ENCODE measurements around the gene MAP3K8.
"Not testable (repeated sequence)": the region's sequence is repeated elsewhere in the genome, so short reads cannot be mapped to it uniquely, and the experiment has no call there.

The MAP3K8 gene

GRCh38 chr10:30447125-30447799 lies 13.3 kb downstream of the MAP3K8 start:
- DNase-seq (ENCODE audit: low read depth): no peak

GRCh38 chr10:30448092-30448491 lies 14.1 kb downstream of the MAP3K8 start:
- no peak for DNase-seq (ENCODE audit: low read depth)

- DNase-seq (ENCODE audit: low read depth): no peak
These were observed 20.0 kb downstream of the MAP3K8 start for GRCh38 chr10:30453764-30454527.

- DNase-seq (ENCODE audit: low read depth): no peak
These were observed 20.9 kb downstream of the MAP3K8 start for GRCh38 chr10:30454744-30455510.

DNA sequence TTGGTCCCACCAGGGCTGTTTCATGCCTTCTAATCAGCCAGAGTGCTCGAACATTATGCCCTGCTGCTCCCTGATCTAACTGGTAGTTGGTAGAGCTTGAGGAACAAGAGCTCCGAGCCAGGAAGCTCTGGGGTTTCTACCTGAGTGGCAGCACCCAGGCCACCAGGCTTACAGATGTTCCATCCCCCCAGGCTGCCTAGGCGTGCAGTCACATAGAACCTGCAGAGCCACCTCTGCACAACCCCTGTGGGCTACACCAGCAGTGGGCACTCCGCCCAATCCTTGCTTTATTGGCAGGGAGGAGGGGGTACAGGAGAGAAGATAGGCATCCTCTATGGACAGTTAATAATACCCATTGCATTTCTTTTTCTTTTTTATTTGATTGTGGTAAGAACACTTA lies 21.8 kb downstream of the MAP3K8 start:
- DNase-seq (ENCODE audit: low read depth): no peak

- no peak for DNase-seq (ENCODE audit: low read depth)
These were observed 22.3 kb downstream of the MAP3K8 start for GRCh38 chr10:30456266-30456665.

GRCh38 chr10:30459283-30459682 lies 25.3 kb downstream of the MAP3K8 start:
- no peak for DNase-seq (ENCODE audit: low read depth)

GRCh38 chr10:30460121-30460520 lies 26.1 kb downstream of the MAP3K8 start:
- no peak for DNase-seq (ENCODE audit: low read depth)

DNA sequence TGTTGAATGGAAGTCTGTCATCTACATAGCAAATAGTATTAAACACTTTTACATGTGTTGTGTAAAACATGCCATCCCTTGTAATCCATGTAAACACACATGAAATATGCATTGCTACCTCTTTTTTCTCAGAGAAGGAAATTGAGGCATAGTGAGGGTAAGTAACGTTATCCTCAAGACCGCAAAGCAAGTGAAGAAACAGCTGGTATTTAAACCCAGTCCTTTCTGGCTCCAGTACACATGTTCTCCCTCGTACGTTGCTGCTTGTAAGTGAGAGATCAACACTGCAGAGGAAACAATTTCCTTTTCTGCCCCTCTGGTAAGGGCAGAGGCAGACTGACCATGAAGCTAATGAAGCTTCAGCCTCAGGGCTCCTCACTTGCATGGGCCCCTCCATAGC lies 28.5 kb downstream of the MAP3K8 start:
- DNase-seq (ENCODE audit: low read depth): no peak

DNA sequence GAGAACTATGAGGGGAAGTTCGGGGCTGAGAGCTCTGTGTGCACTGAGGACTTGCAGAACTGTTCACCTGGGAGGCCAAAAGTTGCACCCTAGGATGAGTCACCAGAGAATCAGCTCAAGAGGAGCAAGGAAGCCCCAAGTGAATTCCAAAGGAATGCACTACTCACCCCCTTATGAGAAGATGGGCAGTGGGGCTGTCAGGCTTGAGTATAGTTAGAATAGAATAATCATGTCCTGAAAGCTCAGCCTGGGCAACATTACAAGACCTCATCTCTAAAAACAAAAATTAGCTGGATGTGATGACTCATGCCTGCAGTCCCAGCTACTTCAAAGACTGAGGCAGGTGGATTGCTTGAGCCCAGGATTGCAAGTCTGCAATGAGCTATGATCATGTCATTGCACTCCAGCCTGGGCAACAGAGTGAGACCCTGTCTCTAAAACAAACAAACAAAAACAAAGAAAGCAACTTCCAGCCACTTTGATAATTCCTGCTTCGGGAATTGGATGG lies 30.0 kb downstream of the MAP3K8 start:
- DNase-seq (ENCODE audit: low read depth): no peak

- DNase-seq (ENCODE audit: low read depth): no peak
These were observed 30.7 kb downstream of the MAP3K8 start for GRCh38 chr10:30464675-30465074.

DNA sequence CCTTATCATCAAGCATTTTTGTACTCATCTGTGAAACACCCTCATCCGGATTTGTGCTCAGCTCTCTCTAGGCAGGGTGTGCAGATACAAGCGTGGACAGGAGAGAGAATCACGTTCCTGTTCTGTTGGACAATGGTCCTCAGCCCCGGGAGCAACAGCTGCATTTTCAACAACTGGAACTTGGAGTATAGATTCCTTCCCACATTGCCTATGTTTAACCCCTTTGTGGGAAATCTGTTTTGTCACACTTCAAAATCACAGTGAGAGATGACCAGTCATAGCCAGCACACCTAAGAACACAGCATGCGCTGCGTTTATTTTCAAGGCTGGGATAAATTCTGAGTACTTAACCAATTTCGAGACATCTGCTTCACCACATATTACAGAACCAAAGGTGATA lies 32.5 kb downstream of the MAP3K8 start:
- no peak for DNase-seq (ENCODE audit: low read depth)

DNA sequence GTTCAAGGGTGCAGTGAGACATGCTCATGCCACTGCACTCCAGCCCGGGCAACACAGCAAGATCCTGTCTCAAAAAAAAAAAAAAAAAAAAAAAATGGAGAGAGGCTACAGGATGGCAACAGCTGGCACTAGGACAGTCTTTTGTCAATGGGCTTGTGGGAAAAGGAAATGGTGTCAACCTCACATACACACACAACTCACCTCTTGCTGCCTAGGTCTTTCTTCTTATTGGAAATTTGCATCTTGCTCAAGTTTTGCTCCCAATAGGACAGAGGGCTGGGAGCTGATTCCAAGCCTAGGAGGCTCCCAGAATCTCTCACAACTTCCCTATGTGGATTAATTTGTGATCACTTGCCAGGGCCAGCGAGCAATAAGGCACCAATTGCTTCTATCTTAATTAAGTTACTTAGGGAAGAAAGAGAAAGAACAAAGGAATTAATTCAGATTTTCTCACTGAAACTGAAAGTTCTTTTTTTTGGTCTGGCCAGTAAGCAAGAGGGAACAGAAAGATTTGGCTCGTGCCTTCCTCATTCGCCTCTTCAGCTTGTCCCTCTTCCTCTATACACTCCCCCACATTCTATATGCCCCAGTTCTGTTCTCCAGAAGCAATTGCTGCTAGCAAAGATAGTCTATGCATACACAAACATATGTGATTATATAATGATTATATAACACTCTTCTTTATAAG lies 33.8 kb downstream of the MAP3K8 start:
- DNase-seq (ENCODE audit: low read depth): no peak

GRCh38 chr10:30472414-30473155 lies 38.6 kb downstream of the MAP3K8 start:
- DNase-seq (ENCODE audit: low read depth): no peak

DNA sequence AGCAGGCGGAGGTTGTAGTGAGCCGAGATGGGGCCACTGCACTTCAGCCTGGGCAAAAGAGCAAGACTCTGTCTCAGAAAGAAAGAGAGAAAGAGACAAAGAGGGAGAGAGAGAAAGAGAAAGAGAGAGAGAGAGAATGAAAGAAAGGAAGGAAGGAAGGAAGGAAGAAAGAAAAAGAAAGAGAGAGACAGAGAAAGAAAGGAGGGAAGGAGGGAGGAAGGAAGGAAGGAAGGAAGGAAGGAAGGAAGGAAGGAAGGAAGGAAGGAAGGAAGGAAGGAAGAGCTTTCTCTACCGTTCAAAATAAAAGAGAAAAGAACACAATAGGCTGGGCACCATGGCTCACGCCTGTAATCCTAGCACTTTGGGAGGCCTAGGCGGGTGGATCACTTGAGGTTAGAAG lies 41.5 kb downstream of the MAP3K8 start:
- not testable (repeated sequence) for DNase-seq (ENCODE audit: low read depth)

GRCh38 chr10:30476511-30477155 lies 42.6 kb downstream of the MAP3K8 start:
- DNase-seq (ENCODE audit: low read depth): no peak

GRCh38 chr10:30479513-30479912 lies 45.5 kb downstream of the MAP3K8 start:
- DNase-seq (ENCODE audit: low read depth): not testable (repeated sequence)

DNA sequence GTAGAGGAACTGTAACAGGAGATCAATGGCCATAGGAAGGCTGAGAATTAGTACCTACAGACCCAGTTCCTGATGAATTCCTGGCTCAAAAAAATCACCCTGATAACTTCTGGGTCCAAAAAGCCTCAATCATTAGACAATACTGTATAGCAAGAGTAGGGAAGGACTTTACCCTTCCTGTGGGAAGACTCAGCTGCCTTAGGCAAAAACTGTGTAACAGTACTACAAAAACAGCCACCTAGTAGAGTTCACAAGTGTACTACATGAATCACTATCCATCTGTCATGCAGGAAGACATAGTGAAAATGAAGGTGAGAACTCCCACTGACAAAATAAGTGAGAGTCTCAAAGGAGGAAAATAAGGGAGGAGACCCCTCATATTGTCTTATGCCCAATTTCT lies 47.6 kb downstream of the MAP3K8 start:
- no peak for DNase-seq (ENCODE audit: low read depth)

GRCh38 chr10:30488316-30488715 lies 54.3 kb downstream of the MAP3K8 start:
- no peak for DNase-seq (ENCODE audit: low read depth)

- no peak for DNase-seq (ENCODE audit: low read depth)
These were observed 55.4 kb downstream of the MAP3K8 start for GRCh38 chr10:30489346-30489745.
